Ovary (tissue), 1 donor: ENCODE data around the gene TMEM186.

ENCODE experiments used
- EP300 ChIP-seq: sonication (generic); formaldehyde crosslinking; IDR thresholded peaks from one replicate; pipeline ENCODE4 v1.6.1; 2017; ENCODE audit warnings: antibody characterized with exemption
- POLR2A ChIP-seq: fragments of 450-650 bp; IDR thresholded peaks from one replicate; pipeline ENCODE4 v1.6.1; 2017; ENCODE audit warnings: antibody characterized with exemption, mild to moderate bottlenecking, moderate library complexity

DNA sequence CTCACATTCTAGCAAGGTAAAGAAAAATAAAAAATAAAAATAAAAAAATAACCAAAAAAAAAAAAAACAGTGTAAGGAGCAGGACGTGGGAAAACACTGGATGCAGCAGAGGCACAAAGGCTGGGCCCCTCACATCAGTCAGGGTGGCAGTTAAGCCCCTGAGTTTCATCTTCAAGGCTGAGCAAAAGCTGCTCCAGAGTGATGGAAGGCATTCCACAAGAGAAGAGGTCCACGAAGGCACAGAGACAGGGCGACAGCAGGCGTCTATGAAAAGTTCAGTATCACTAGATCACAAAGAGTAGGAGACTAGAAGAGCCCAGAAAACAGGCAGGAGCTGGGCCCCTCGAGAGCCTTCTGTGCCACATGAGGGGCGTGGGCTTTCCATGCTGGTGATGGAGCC is 12.0 kb downstream of the TMEM186 start:
- TF ChIP-seq POLR2A (no peak), EP300 (no peak)
